GM23338 (cell line): ENCODE measurements around the gene KIAA1217.

Experiments used
- CTCF ChIP-seq, 2 experiments: fragments of 200-600 bp in 1 of 2; sonication (generic) in 1 of 2; conservative IDR thresholded peaks; 2 replicates each; pipeline versions ENCODE4 v1.5.1 to v1.6.1; 2016 to 2017; ENCODE audit warnings: antibody characterized with exemption in 2 of 2, low read depth in 2 of 2, mild to moderate bottlenecking in 2 of 2, moderate library complexity in 1 of 2
- POLR2AphosphoS5 ChIP-seq: IDR thresholded peaks from 2 replicates; pipeline ENCODE4 v1.6.1; 2016; ENCODE audit warnings: antibody characterized with exemption, low read depth
- REST ChIP-seq: IDR thresholded peaks from one replicate; pipeline ENCODE4 v1.6.1; 2018; ENCODE audit warnings: antibody characterized with exemption; ENCODE audit not compliant: unreplicated experiment

GRCh38 chr10:24353319-24353718 is 144.4 kb downstream of the KIAA1217 start:
- TF ChIP-seq REST = no peak
- TF ChIP-seq POLR2AphosphoS5 = no peak
- no peak for TF ChIP-seq CTCF (conservative IDR thresholded peaks at IDR 0.05; ENCODE audit: low read depth in 2 of 2)
